GM04504 (cell line): Measurements from ENCODE around the gene C2CD4A.
"Not testable (repeated sequence)": the region's sequence is repeated elsewhere in the genome, so short reads cannot be mapped to it uniquely, and the experiment has no call there.

Experiments used
- DNase-seq: peaks from one replicate; pipeline ENCODE4 v3.0.0-alpha.2; 2012; ENCODE audit warnings: low read depth

Gene C2CD4A

GRCh38 chr15:62066663-62067447 is at the start of gene C2CD4A:
Gene C2CD4A, plus strand, starts transcription at chr15:62066977. Its CDS starts 637 bp downstream, at chr15:62067614.
- no peak for DNase-seq

DNA sequence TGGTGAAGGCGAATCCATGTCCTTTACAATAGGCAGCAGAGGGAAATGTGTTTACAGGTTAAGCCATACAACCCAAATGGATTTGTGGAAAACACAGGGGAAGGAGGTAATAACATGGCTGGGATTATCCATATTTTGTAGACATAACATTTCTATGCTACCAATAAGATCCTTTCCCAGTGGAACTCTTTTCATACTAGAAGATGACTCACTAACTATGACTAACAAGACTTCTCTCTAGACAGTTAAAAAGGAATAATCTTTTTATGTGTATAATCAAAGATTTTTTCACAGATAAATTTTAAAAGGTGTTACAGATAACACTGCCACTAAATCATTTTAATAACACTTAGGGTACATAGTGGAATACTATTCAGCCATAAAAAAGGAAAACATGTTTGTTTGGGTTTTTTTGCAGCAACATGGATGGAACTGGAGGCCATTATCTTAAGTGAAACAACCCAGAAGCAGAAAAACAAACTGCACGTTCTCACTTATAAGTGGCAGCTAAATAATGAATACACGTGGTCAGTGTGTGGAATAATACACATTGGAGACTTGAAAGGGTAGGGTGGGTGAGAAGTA is 46.1 kb upstream of the C2CD4A start:
- DNase-seq, result no peak

DNA sequence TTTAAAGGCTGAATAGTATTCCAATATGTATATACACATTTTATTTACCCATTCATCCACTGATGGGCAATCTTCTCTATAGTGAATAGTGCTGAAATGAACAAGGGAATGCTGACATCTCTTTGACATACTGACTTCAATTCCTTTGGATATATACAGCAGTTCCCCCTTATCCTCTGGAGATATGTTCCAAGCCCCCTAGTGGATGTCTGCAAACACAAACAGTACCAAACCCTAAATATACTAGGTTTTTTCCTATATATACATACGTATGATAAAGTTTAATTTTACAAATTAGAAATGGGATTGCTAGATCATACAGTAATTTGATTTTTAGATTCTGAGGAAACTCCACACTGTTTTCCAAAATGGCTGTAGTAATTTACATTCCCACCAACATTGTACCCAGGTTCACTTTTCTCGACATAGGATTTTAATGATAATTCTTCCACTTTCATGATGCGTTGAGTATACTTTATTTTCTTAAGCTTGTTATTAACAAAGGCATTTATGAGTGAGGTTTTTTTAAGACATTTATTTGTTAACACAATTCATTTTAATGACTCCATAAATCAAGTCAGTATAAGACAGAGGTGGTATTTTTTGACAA is 44.7 kb upstream of the C2CD4A start:
- DNase-seq, result no peak

DNA sequence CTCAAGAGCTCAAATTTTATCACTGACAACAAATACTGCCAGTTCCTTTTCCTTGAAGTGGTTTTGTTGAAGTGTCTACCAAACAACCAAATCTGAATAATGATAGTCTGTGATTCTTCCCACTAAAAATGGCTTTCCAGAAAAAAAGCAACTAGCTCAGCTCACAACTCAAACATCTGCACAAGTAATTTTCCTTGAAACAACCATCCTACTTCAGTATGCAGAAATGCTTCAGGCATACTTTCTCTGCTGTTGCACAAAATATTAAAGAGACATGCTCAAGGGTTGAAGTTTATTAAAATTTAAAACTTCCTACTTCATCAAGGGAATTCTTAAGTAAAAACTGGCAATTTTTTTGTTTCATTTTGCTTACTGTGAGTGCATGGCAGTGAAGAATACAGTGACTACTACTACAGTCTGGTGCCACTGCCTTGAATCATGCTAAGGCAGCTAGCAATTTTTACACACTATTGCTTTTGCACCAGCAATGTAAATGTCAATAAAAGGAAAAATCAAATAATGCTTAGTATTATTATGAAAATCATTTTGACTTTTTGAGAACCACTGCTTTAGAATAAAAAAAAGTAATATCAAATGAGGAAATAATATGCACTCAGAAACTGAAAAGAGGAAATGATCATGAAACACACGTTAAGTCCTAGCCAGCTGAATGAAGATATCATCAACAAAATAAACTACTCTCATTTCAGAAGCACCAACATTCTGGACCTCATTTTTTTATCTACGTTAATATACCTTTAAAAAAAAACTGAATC is 40.1 kb upstream of the C2CD4A start:
- DNase-seq, result no peak

- DNase-seq, result no peak
Observed at GRCh38 chr15:62027263-62027565, 39.6 kb upstream of the C2CD4A start.

DNA sequence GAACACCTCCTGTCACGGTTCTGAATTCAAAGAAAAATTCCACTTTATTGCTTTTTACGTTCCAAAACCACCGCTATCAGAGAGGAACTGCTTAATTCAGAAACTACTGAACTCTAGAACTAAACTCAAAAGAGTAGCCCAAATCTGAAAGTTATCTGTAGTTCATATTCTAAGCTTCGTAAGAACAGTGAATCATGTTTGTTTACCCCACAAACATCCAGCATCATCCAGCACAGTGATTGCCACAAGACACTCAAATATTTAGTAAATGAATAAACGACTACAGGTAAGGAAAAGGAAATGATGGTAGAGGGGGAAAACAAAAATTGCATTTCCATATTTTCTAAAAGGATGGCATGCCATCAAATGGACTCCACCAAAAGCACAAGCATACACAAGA is 38.9 kb upstream of the C2CD4A start:
- DNase-seq, result no peak

GRCh38 chr15:62035256-62035924 is 31.4 kb upstream of the C2CD4A start:
- peak; percentile 34 for DNase-seq

DNA sequence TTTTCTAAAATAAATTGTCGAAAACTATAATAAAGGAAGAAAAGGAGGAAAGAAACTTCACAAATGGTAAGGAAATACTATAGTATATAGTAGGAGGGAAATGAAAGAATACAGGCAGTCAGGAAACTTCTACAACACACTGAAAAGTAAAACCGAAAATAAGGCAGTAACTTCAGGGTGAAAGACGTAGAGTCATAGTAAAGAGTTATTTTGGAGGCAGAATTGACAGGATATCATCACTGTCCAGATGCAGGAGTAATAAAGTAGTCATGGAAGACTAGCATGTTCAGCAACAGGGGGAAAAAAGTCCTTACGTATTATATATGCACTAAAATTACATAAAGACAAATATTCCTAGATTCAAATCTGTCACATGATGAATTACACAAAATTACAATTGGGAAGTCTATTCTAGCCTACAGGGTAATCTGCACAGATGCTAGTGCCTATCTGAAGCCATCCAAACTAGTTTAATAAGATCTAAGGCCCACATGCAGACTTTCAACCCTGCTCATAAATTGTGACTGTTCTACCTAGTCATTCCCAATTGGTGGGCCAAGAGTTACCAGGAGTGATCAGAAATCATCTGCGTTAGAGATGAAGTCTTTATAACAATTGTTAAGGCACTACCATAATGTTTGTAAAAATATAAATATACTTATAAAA is 20.6 kb upstream of the C2CD4A start:
- no peak for DNase-seq

- no peak for DNase-seq
Observed at GRCh38 chr15:62047282-62047827, 19.4 kb upstream of the C2CD4A start.

- DNase-seq, result not testable (repeated sequence)
Observed at GRCh38 chr15:62048254-62048653, 18.5 kb upstream of the C2CD4A start.

GRCh38 chr15:62050115-62050514 is 16.7 kb upstream of the C2CD4A start:
- no peak for DNase-seq

- DNase-seq, result no peak
Observed at GRCh38 chr15:62051166-62051565, 15.6 kb upstream of the C2CD4A start.

DNA sequence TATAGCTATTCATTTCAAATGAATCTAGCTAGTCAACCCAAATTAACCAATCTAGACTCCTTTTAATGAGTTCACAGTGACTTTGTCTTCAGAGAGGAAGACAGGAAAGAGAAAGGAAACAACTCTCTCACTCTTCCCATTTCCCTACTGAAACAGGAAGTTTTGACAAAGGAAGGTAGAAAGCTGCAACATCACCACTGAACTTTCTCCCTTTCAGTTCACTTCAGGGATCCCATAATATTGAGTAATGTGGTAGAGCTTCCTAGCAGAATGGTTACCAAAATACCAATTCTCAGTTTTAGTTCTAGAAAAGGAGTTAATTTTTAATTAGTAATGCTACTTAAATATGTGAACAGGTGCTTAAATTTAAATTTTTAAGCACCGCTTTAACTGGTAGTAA is 14.1 kb upstream of the C2CD4A start:
- DNase-seq, result no peak

DNA sequence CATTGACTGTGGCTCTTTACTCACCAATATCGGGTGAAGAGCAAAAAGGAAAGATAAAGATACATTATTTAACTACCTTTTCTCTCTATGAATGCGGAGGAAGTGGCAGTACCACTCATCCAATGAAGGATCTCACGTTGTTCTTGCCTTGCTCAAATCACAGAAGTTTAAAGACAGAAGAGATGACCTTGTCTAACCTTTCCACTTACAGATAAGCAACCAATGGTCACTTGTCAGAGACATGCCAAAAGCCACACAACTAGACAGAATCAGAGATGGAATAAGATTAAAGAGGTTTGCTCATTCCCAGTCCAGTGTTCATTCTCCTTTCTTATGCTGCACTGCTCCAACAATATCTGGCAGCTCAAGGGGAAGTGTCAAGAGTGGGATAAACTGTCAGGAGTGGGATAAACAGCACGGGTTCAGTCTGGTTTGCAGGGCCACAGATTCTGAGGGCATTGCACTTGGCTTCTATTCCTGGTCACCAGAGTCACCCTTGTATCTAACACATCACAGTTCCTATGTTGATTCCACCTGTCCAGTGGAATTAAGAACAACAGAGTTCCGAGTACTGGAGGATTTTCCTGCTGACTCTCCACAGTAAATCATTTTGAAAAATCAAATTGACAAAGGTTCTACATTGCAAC is 13.2 kb upstream of the C2CD4A start:
- no peak for DNase-seq

DNA sequence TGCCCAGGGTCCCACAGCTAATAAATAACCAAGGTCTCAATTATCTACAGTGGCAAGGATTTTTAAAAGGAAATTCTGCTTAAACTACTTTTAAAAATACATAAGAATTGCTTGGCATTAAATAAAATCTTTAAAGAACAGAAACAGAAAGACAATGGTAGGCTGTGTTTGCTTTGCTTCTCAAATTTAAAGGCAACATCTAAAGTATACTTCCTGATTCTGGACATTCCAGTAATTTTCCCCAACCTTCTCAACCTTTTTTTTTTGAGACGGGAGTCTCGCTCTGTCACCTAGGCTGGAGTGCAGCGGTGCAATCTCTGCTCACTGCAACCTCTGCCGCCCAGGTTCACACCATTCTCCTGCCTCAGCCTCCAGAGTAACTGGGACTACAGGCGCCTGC is 11.8 kb upstream of the C2CD4A start:
- DNase-seq, result no peak

- DNase-seq, result no peak
Observed at GRCh38 chr15:62057341-62057980, 9.3 kb upstream of the C2CD4A start.

- no peak for DNase-seq
Observed at GRCh38 chr15:62058327-62059028, 8.3 kb upstream of the C2CD4A start.

GRCh38 chr15:62059108-62059815 is 7.5 kb upstream of the C2CD4A start:
- no peak for DNase-seq

GRCh38 chr15:62059816-62060112 is 7.0 kb upstream of the C2CD4A start:
- no peak for DNase-seq
